CD14-positive monocyte (primary cell): ENCODE results near the gene FAM120B. TPM values are rescaled to one million over a fixed set of nuclear protein-coding genes. Genes with fewer than 3 reads are reported as not detected.

ENCODE experiments used
- DNase-seq, 3 donors: peaks; one replicate each; pipeline ENCODE4 v3.0.0-alpha.2; 2011 to 2022
- H2AFZ ChIP-seq: 2 replicates; pipeline ENCODE4 v1.6.0; 2012; ENCODE audit warnings: mild to moderate bottlenecking, low read depth, low read length, inconsistent platforms; ENCODE audit not compliant: insufficient read depth, poor library complexity, severe bottlenecking
- H3K27ac ChIP-seq, 2 donors: 1 replicate in 1 of 2; 2 replicates in 1 of 2; pipeline ENCODE4 v1.5.1; 2012 to 2013; ENCODE audit warnings: low read length in 2 of 2, control low read depth in 1 of 2, inconsistent platforms in 1 of 2, low read depth in 1 of 2, mild to moderate bottlenecking in 1 of 2
- H3K27me3 ChIP-seq, 2 donors: one replicate each; pipeline versions ENCODE4 v1.6.0 to v1.6.1; 2011 to 2013; ENCODE audit warnings: low read length in 2 of 2; ENCODE audit not compliant: control insufficient read depth in 2 of 2, insufficient read depth in 2 of 2
- H3K36me3 ChIP-seq, 2 donors: replicated peaks in 1 of 2; 1 replicate in 1 of 2; 2 replicates in 1 of 2; pipeline versions ENCODE4 v1.5.1 to v1.6.1; 2012 to 2013; ENCODE audit warnings: low read length in 2 of 2, control low read depth in 1 of 2, inconsistent platforms in 1 of 2, mild to moderate bottlenecking in 1 of 2; ENCODE audit not compliant: insufficient read depth in 2 of 2, control insufficient read depth in 1 of 2
- H3K4me1 ChIP-seq, 2 donors: 1 replicate in 1 of 2; 2 replicates in 1 of 2; pipeline versions ENCODE4 v1.5.1 to v1.6.1; 2012 to 2013; ENCODE audit warnings: low read length in 2 of 2, control low read depth in 1 of 2, inconsistent platforms in 1 of 2, mild to moderate bottlenecking in 1 of 2, moderate library complexity in 1 of 2; ENCODE audit not compliant: insufficient read depth in 2 of 2, control insufficient read depth in 1 of 2
- H3K4me2 ChIP-seq: replicated peaks from 2 replicates; pipeline ENCODE3; 2012; ENCODE audit warnings: low read length, moderate library complexity, mild to moderate bottlenecking; ENCODE audit not compliant: poor library complexity, severe bottlenecking; ENCODE audit errors: extremely low read depth
- H3K4me3 ChIP-seq, 3 experiments: fragments of 200-600 bp in 1 of 3; sonication (generic) in 1 of 3; replicated peaks in 1 of 3; 1 replicate in 2 of 3; 2 replicates in 1 of 3; pipeline ENCODE4 v1.5.1; 2011 to 2013; ENCODE audit warnings: low read length in 3 of 3, mild to moderate bottlenecking in 3 of 3, control low read depth in 2 of 3, low read depth in 2 of 3, inconsistent platforms in 1 of 3, moderate library complexity in 1 of 3
- H3K79me2 ChIP-seq: 2 replicates; pipeline ENCODE4 v1.6.0; 2012; ENCODE audit warnings: mild to moderate bottlenecking, control low read depth, inconsistent platforms, low read length, moderate library complexity; ENCODE audit not compliant: insufficient read depth
- H3K9ac ChIP-seq: 2 replicates; pipeline ENCODE4 v1.6.0; 2017; ENCODE audit warnings: low read length, mild to moderate bottlenecking; ENCODE audit not compliant: insufficient read depth, poor library complexity, severe bottlenecking
- H3K9me3 ChIP-seq, 2 donors: replicated peaks in 1 of 2; 1 replicate in 1 of 2; 2 replicates in 1 of 2; pipeline versions ENCODE4 v1.5.1 to v1.6.1; 2012 to 2013; ENCODE audit warnings: low read length in 2 of 2, control low read depth in 1 of 2; ENCODE audit not compliant: control insufficient read depth in 1 of 2, insufficient read depth in 1 of 2
- H4K20me1 ChIP-seq: 2 replicates; pipeline ENCODE4 v1.6.0; 2012; ENCODE audit warnings: mild to moderate bottlenecking, low read length, control low read depth, moderate library complexity; ENCODE audit not compliant: insufficient read depth
- H3K27ac Mint-ChIP-seq, 7 donors: one replicate each; pipeline ENCODE4 v1.8.0; 2020; ENCODE audit warnings: mild to moderate bottlenecking in 7 of 7, mixed read lengths in 7 of 7, moderate library complexity in 6 of 7, inconsistent platforms in 2 of 7
- H3K27me3 Mint-ChIP-seq, 3 donors: one replicate each; pipeline ENCODE4 v1.8.0; 2021 to 2022; ENCODE audit warnings: low read depth in 3 of 3, mild to moderate bottlenecking in 3 of 3, mixed read lengths in 3 of 3, moderate library complexity in 3 of 3, inconsistent platforms in 1 of 3
- H3K36me3 Mint-ChIP-seq, 2 donors: one replicate each; pipeline ENCODE4 v1.8.0; 2020; ENCODE audit warnings: mixed read lengths in 2 of 2, inconsistent platforms in 1 of 2, mild to moderate bottlenecking in 1 of 2
- H3K4me1 Mint-ChIP-seq: one replicate; pipeline ENCODE4 v1.8.0; 2020; ENCODE audit warnings: mild to moderate bottlenecking, mixed read lengths
- H3K4me3 Mint-ChIP-seq, 2 donors: one replicate each; pipeline ENCODE4 v1.8.0; 2020; ENCODE audit warnings: mild to moderate bottlenecking in 2 of 2, mixed read lengths in 2 of 2, moderate library complexity in 1 of 2
- H3K9me3 Mint-ChIP-seq, 7 donors: one replicate each; pipeline ENCODE4 v1.8.0; 2020 to 2022; ENCODE audit warnings: mixed read lengths in 7 of 7, mild to moderate bottlenecking in 6 of 7, moderate library complexity in 6 of 7, inconsistent platforms in 2 of 7
- CTCF ChIP-seq: fragments of 200-600 bp; IDR thresholded peaks from one replicate; pipeline ENCODE4 v1.8.0; 2022; ENCODE audit warnings: antibody characterized with exemption, mild to moderate bottlenecking
- WGBS: methylation state at CpG from one replicate; pipeline ENCODE4 v1.1.5; 2013; ENCODE audit warnings: missing lambda C conversion rate; ENCODE audit not compliant: insufficient coverage; 5-methylcytosine and 5-hydroxymethylcytosine counted together
- intact Hi-C, 2 donors: fragments of 100-400 bp; cut with micrococcal nuclease; formaldehyde crosslinking; loops; one replicate each; pipeline versions ENCODE4 v1.15.0 to v1.15.1; 2023
- polyA plus RNA-seq, 3 donors: library from polyadenylated mRNA; depleted of rRNA in 1 of 3; unstranded in 2 of 3; stranded (reverse) in 1 of 3; fragments of 300-500 nt in 2 of 3; fragments of >200 nt in 1 of 3; fragmentation: Illumina TruSeq in 2 of 3; gene quantifications; 1 replicate in 2 of 3; 2 replicates in 1 of 3; pipeline ENCODE4 v1.2.3, GENCODE V29; 2012 to 2021

FAM120B gene
- polyA plus RNA-seq, 3 donors, result 10.6 to 20.2 (median 11.2) TPM

- Histone ChIP-seq H3K27me3 (no peaks in the 10 kb centered on the region), H2AFZ (peak overlapping the region; percentile 55)
- H3K27ac Mint-ChIP-seq, result no peak overlapping the region
These were observed 27.8 kb upstream of the FAM120B start for GRCh38 chr6:170278743-170279094.

GRCh38 chr6:170279426-170279825 is 27.1 kb upstream of the FAM120B start:
- peaks cover 16% of the 10 kb centered on the region for H3K4me1 Mint-ChIP-seq
- no peak overlapping the region for H3K27ac ChIP-seq
- no peak for DNase-seq
- H3K4me3 ChIP-seq, result no peak overlapping the region
- no peak overlapping the region for H3K4me3 Mint-ChIP-seq
- H3K27me3 ChIP-seq, result no peaks in the 10 kb centered on the region
- no peak overlapping the region for H2AFZ ChIP-seq
- no peaks in the 10 kb centered on the region for H3K79me2 ChIP-seq
- 97% methylated on average over 5 of the region's 8 CpGs for WGBS
- peaks cover 0 to 3% of the 10 kb centered on the region in 2 donors for H3K36me3 Mint-ChIP-seq
- peaks cover 14 to 18% of the 10 kb centered on the region in 2 donors for H3K4me1 ChIP-seq
- no peak for TF ChIP-seq CTCF
- no peaks in the 10 kb centered on the region for H4K20me1 ChIP-seq
- no peak overlapping the region for H3K27ac Mint-ChIP-seq
- no peak overlapping the region for H3K4me2 ChIP-seq
- H3K27me3 Mint-ChIP-seq, result peaks cover 11 to 17% (median 13%) of the 10 kb centered on the region in 3 donors
- intact Hi-C loops, result no loop called here
- H3K36me3 ChIP-seq, result no peaks in the 10 kb centered on the region
- H3K9ac ChIP-seq, result no peak overlapping the region
- H3K9me3 ChIP-seq, result no peaks in the 10 kb centered on the region
- H3K9me3 Mint-ChIP-seq, result peaks cover 0 to 2% (median 0%) of the 10 kb centered on the region in 7 donors

More at GRCh38 chr6:170278743-170279094, 27.8 kb upstream of the FAM120B start:
- H3K27me3 Mint-ChIP-seq, result peaks cover 13 to 18% (median 18%) of the 10 kb centered on the region in 3 donors
- intact Hi-C loops, result no loop called here
- H3K9ac ChIP-seq, result no peak overlapping the region
- no peaks in the 10 kb centered on the region for H3K79me2 ChIP-seq
- peak overlapping the region in 1 of 2 donors; percentile 11 for H3K27ac ChIP-seq
- H3K4me1 ChIP-seq, result peaks cover 14 to 18% of the 10 kb centered on the region in 2 donors
- peaks cover 0 to 2% (median 0%) of the 10 kb centered on the region in 7 donors for H3K9me3 Mint-ChIP-seq
- H3K36me3 ChIP-seq, result no peaks in the 10 kb centered on the region
- WGBS, result 0% methylated on average over 3 of the region's 9 CpGs
- no peak overlapping the region for H3K4me3 Mint-ChIP-seq
- TF ChIP-seq CTCF, result no peak
- peaks cover 0 to 7% of the 10 kb centered on the region in 2 donors for H3K36me3 Mint-ChIP-seq
- H3K4me2 ChIP-seq, result peak overlapping the region; percentile 28
- H3K4me1 Mint-ChIP-seq, result peaks cover 20% of the 10 kb centered on the region
- no peaks in the 10 kb centered on the region for H4K20me1 ChIP-seq
- DNase-seq, result peak in 1 of 3 donors; percentile 17
- H3K4me3 ChIP-seq, result peak overlapping the region in 1 of 3 experiments; percentile 46
- H3K9me3 ChIP-seq, result no peaks in the 10 kb centered on the region
